Left lung (tissue), 10 donors: ENCODE measurements around the gene CCHCR1. TPM values are rescaled to one million over a fixed set of nuclear protein-coding genes. Genes with fewer than 3 reads are reported as not detected.
"Not testable (repeated sequence)": the region's sequence is repeated elsewhere in the genome, so short reads cannot be mapped to it uniquely, and the experiment has no call there.

ENCODE experiments used
- ATAC-seq: fragments of 200-7000 bp; cut with Tn5 transposase; one replicate; pipeline ENCODE4 v1.9.1; 2020; ENCODE audit warnings: moderate library complexity
- DNase-seq, 4 donors: peaks; one replicate each; pipeline ENCODE4 v3.0.0-alpha.2; 2013 to 2020
- H3K27ac ChIP-seq, 2 donors: fragments of 200-600 bp; sonication (generic) in 1 of 2; one replicate each; pipeline versions ENCODE4 v1.5.0 to v1.8.0; 2020 to 2021
- H3K27me3 ChIP-seq, 2 donors: fragments of 200-600 bp; sonication (generic) in 1 of 2; one replicate each; pipeline versions ENCODE4 v1.5.0 to v1.8.0; 2020 to 2021
- H3K36me3 ChIP-seq, 2 donors: fragments of 200-600 bp; sonication (generic) in 1 of 2; one replicate each; pipeline versions ENCODE4 v1.5.0 to v1.8.0; 2020 to 2021
- H3K4me1 ChIP-seq, 2 donors: fragments of 200-600 bp; one replicate each; pipeline ENCODE4 v1.8.0; 2021
- H3K4me3 ChIP-seq, 2 donors: fragments of 200-600 bp; sonication (generic) in 1 of 2; one replicate each; pipeline versions ENCODE4 v1.5.0 to v1.8.0; 2020 to 2021; ENCODE audit warnings: mild to moderate bottlenecking in 1 of 2
- H3K9me3 ChIP-seq, 2 donors: fragments of 200-600 bp; sonication (generic) in 1 of 2; one replicate each; pipeline versions ENCODE4 v1.5.0 to v1.8.0; 2020 to 2021
- CTCF ChIP-seq, 2 donors: fragments of 200-600 bp; sonication (generic) in 1 of 2; IDR thresholded peaks; one replicate each; pipeline versions ENCODE4 v1.5.0 to v1.8.0; 2021; ENCODE audit warnings: antibody characterized with exemption in 2 of 2
- intact Hi-C, 2 donors: fragments of 100-400 bp; cut with DNase I; formaldehyde crosslinking; loops; one replicate each; pipeline versions ENCODE4 v1.11.2 to v1.14.2; 2022
- polyA plus RNA-seq, 6 donors: library from polyadenylated mRNA; unstranded; fragments of 120-200 nt; gene quantifications; one replicate each; pipeline ENCODE4 v1.2.1, GENCODE V29; 2013; ENCODE audit not compliant: insufficient read length in 6 of 6
- total RNA-seq, 2 donors: library from RNA; stranded (reverse); fragmentation: NEBNext Ultra II Directional; extraction: Animal tissue kit (Norgen Biotek cat#: 25700); gene quantifications; one replicate each; pipeline ENCODE4 v1.2.1, GENCODE V29; 2021
- donor health status: DM: no; HTN: yes; CAD: no.
- donor health status: DM: no; HTN: no; CAD: no.

CCHCR1 gene
- total and polyA plus RNA-seq, 8 donors, result 18.9 to 38.8 (median 35.1) TPM

- no peak for TF ChIP-seq CTCF (IDR thresholded peaks at IDR 0.05)
- Histone ChIP-seq H3K9me3 (no peaks in the 10 kb centered on the region), H3K4me1 (peaks cover 3 to 74% of the 10 kb centered on the region in 2 donors), H3K27me3 (no peaks in the 10 kb centered on the region), H3K36me3 (no peaks in the 10 kb centered on the region), H3K4me3 (peak overlapping the region in 1 of 2 donors; percentile 47), H3K27ac (peak overlapping the region; percentile 82 to 97)
- intact Hi-C loops, result no loop called here
- no peak for ATAC-seq
- no peak for DNase-seq
These were observed 44.9 kb upstream of the CCHCR1 start for GRCh38 chr6:31202259-31203166.

- DNase-seq, result not testable (repeated sequence)
These were observed 41.5 kb upstream of the CCHCR1 start for GRCh38 chr6:31199105-31199452.

GRCh38 chr6:31197559-31198305, 40.1 kb upstream of the CCHCR1 start:
- Histone ChIP-seq H3K4me3 (peak overlapping the region; percentile 51 to 68), H3K27ac (peak overlapping the region; percentile 98 to 100), H3K4me1 (peaks cover 0 to 76% of the 10 kb centered on the region in 2 donors), H3K9me3 (no peaks in the 10 kb centered on the region), H3K36me3 (no peaks in the 10 kb centered on the region), H3K27me3 (no peaks in the 10 kb centered on the region)
- DNase-seq, result peak; percentile 82 to 96 (median 91)
- TF ChIP-seq CTCF (IDR thresholded peaks at IDR 0.05), result no peak
- peak; percentile 89 for ATAC-seq
- intact Hi-C loops, result loop anchor here (2.0 to 10.0 kb wide), 2 partner anchors 63 to 171 kb away; partner anchors contain the start of gene PSORS1C2 (in 1 of the 2)

More at GRCh38 chr6:31199105-31199452, 41.5 kb upstream of the CCHCR1 start:
- intact Hi-C loops, result loop anchor here in 1 of 2 donors (10.0 kb wide), 1 partner anchor 64 kb away; the partner anchor contains the start of gene PSORS1C2
- H3K27me3 ChIP-seq, H3K9me3 ChIP-seq, H3K36me3 ChIP-seq, ATAC-seq: not testable (repeated sequence)
- Histone ChIP-seq H3K4me1 (peaks cover 3 to 84% of the 10 kb centered on the region in 2 donors), H3K4me3 (peak overlapping the region in 1 of 2 donors; percentile 68), H3K27ac (peak overlapping the region in 1 of 2 donors; percentile 100)

- intact Hi-C loops, result loop anchor here (2.0 to 10.0 kb wide), 2 partner anchors 62 to 172 kb away; partner anchors contain the start of gene PSORS1C2 (in 1 of the 2)
- peak overlapping the region; percentile 98 to 100 for H3K27ac ChIP-seq
- not testable (repeated sequence) for DNase-seq
These were observed 38.8 kb upstream of the CCHCR1 start for GRCh38 chr6:31196251-31197022.

GRCh38 chr6:31195308-31195979, 37.8 kb upstream of the CCHCR1 start:
- not testable (repeated sequence) for ATAC-seq, H3K9me3 ChIP-seq, H3K4me3 ChIP-seq, H3K36me3 ChIP-seq, H3K27me3 ChIP-seq, DNase-seq
- Histone ChIP-seq H3K27ac (peak overlapping the region in 1 of 2 donors; percentile 5), H3K4me1 (peaks cover 0 to 53% of the 10 kb centered on the region in 2 donors)
- intact Hi-C loops, result loop anchor here in 1 of 2 donors (10.0 kb wide), 1 partner anchor 61 kb away; the partner anchor contains the start of gene PSORS1C2

More at GRCh38 chr6:31196251-31197022, 38.8 kb upstream of the CCHCR1 start:
- Histone ChIP-seq H3K4me1 (peaks cover 0 to 63% of the 10 kb centered on the region in 2 donors), H3K4me3 (peak overlapping the region; percentile 51 to 68)
- not testable (repeated sequence) for H3K27me3 ChIP-seq, H3K36me3 ChIP-seq, ATAC-seq, H3K9me3 ChIP-seq
